Anterior cingulate cortex (tissue), 58 donors: ENCODE results near the gene CACYBP.

Source experiments
- DNase-seq, 58 donors: peaks; one replicate each; lab custom pipeline; 2025; lab: John Stamatoyannopoulos, UW

The CACYBP gene

GRCh38 chr1:175050992-175051391 lies 51.2 kb downstream of the CACYBP start:
- no peak for DNase-seq

- DNase-seq = no peak
Observed at GRCh38 chr1:175054736-175055135, 55.0 kb downstream of the CACYBP start.
